Kidney (tissue), 14 donors: ENCODE results near the gene HIGD1A. TPM values are rescaled to one million over a fixed set of nuclear protein-coding genes. Genes with fewer than 3 reads are reported as not detected.

Source experiments
- DNase-seq, 5 donors: peaks; one replicate each; pipeline ENCODE4 v3.0.0-alpha.2; 2013 to 2020
- FAIRE-seq: peaks from 2 replicates; lab custom pipeline; 2012; peaks lifted over from hg19 to GRCh38; lab: Jason Lieb, UNC
- H3K27ac ChIP-seq, 2 donors: one replicate each; pipeline ENCODE4 v1.7.0; 2013; ENCODE audit warnings: low read depth in 2 of 2, low read length in 2 of 2, inconsistent platforms in 1 of 2
- H3K27me3 ChIP-seq: one replicate; pipeline ENCODE4 v1.7.1; 2013; ENCODE audit warnings: low read length, inconsistent platforms; ENCODE audit not compliant: control insufficient read depth, insufficient read depth
- H3K36me3 ChIP-seq, 3 donors: one replicate each; pipeline versions ENCODE4 v1.7.0 to v1.7.1; 2013; ENCODE audit warnings: low read length in 3 of 3, control low read depth in 1 of 3, inconsistent platforms in 1 of 3; ENCODE audit not compliant: insufficient read depth in 3 of 3, control insufficient read depth in 2 of 3
- H3K4me1 ChIP-seq, 3 donors: one replicate each; pipeline versions ENCODE4 v1.7.0 to v1.7.1; 2013; ENCODE audit warnings: low read length in 3 of 3, inconsistent platforms in 1 of 3, low read depth in 1 of 3; ENCODE audit not compliant: control insufficient read depth in 2 of 3, insufficient read depth in 2 of 3
- H3K4me3 ChIP-seq, 3 donors: one replicate each; pipeline versions ENCODE4 v1.7.0 to v1.8.1; 2013; ENCODE audit warnings: low read length in 3 of 3, control low read depth in 1 of 3, inconsistent platforms in 1 of 3
- H3K9ac ChIP-seq, 3 donors: one replicate each; pipeline versions ENCODE4 v1.7.0 to v1.7.1; 2013; ENCODE audit warnings: low read length in 3 of 3, control low read depth in 1 of 3, inconsistent platforms in 1 of 3
- H3K9me3 ChIP-seq, 3 donors: one replicate each; pipeline versions ENCODE4 v1.7.0 to v1.7.1; 2013; ENCODE audit warnings: low read length in 3 of 3, control low read depth in 1 of 3, inconsistent platforms in 1 of 3; ENCODE audit not compliant: control insufficient read depth in 2 of 3, insufficient read depth in 1 of 3
- CTCF ChIP-seq: IDR thresholded peaks from 3 replicates; pipeline ENCODE4 v1.5.1; 2012; ENCODE audit warnings: mild to moderate bottlenecking, moderate library complexity, borderline replicate concordance; ENCODE audit not compliant: insufficient read depth; ENCODE audit errors: extremely low read depth
- intact Hi-C: fragments of 100-400 bp; cut with DNase I; formaldehyde crosslinking; loops from one replicate; pipeline ENCODE4 v1.11.1; 2022
- polyA plus RNA-seq: library from polyadenylated mRNA; stranded (reverse); fragments of 350-450 nt; fragmentation: Illumina TruSeq; extraction: RNeasy Lipid Tissue Mini Kit (QIAGEN cat#74804); gene quantifications from one replicate; pipeline ENCODE4 v1.2.3, GENCODE V29; 2014; ENCODE audit warnings: low read depth, low replicate concordance; ENCODE audit not compliant: insufficient read depth
- total RNA-seq: library from RNA; stranded (reverse); fragmentation: NEBNext Ultra II Directional; extraction: Animal tissue kit (Norgen Biotek cat#: 25700); gene quantifications from one replicate; pipeline ENCODE4 v1.2.1, GENCODE V29; 2021
- donor health status: control.
- donor health status: control.
- donor health status: control.
- donor health status: control.
- donor health status: control.
- donor health status: DM: yes; HTN: yes; CAD: no.
- donor health status: Normal renal cell carcinoma (clear cell type).

HIGD1A gene
- total and polyA plus RNA-seq, 2 donors from 2014 or later: 207 to 283 TPM

DNA sequence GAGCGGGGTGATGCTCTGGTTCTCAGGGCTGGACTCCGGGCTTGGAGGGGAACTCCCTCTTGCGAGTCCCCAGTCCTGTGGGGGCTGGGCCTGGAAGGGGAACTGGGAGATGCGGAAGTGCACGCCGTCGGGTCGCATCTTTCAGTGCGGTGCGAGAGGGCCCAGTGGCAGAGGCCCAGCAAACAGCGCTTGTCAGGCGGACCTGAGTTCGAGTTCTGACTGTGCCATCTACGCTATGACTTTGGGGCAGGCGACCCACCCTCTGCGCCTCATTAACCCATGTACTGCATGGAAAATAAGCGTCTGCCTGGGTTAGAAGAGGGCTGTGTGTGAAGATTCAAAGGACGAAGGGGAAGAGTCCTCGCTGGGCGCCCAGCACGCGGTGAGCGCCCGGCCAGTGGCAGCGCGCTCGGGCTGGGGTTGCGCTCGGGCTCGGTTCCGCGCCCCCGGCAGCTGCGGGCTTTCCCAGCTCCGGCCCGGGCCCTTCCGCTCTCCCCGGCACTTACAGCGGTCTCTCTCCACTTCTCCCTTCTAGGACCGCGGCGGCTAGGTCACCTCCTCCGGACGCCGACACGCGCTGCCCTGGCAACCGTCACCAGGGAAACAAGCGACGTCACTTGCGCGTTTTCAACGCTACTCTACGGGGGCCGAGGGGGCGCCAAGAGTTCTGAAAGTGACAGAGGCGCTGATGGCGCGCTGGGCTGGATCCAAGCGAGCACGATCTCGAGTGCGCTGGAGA, 31.5 kb downstream of the HIGD1A start, which contains the start of gene CCDC13:
CCDC13 (minus strand) TSS at position 584 of the 739 bp plus-strand sequence. CDS start 14,908 bp downstream, outside the sequence.
- FAIRE-seq (peak; percentile 81), DNase-seq (peak; percentile 96 to 99 (median 97))
- peaks cover 0 to 4% (median 4%) of the 10 kb centered on the region in 3 donors for H3K4me1 ChIP-seq
- intact Hi-C loops: no loop called here
- TF ChIP-seq CTCF: no peak
- H3K36me3 ChIP-seq: no peaks in the 10 kb centered on the region
- no peaks in the 10 kb centered on the region for H3K27me3 ChIP-seq
- no peaks in the 10 kb centered on the region for H3K9me3 ChIP-seq
- peak within 1 kb of the TSS; percentile 65 to 73 (median 69) for H3K9ac ChIP-seq
- peak within 1 kb of the TSS; percentile 47 to 53 for H3K27ac ChIP-seq
- H3K4me3 ChIP-seq: peak within 1 kb of the TSS; percentile 69 to 85 (median 79)

DNA sequence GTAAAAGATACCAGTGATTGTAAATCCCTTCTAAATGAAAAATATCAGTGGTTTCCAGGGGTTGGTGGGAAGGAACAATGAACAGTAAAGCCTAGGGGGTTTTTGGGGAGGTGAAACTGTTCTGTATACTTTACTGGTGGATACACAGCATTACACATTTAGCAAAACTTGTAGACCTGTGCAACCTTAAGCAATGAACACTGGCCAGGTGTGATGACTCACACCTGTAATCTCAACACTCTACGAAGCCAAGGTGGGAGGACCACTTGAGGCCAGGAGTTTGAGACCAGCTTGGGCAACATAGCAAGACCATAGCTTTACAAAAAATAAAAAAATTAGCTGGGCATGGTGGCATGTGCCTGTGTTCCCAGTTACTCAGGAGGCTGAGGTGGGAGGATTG, 33.0 kb downstream of the HIGD1A start:
- Histone ChIP-seq H3K27me3 (no peaks in the 10 kb centered on the region), H3K9me3 (no peaks in the 10 kb centered on the region), H3K36me3 (no peaks in the 10 kb centered on the region), H3K27ac (no peak overlapping the region), H3K4me1 (peaks cover 0 to 4% (median 4%) of the 10 kb centered on the region in 3 donors), H3K9ac (no peak overlapping the region), H3K4me3 (no peak overlapping the region)
- DNase-seq (no peak), FAIRE-seq (no peak)
- no peak for TF ChIP-seq CTCF
- intact Hi-C loops: no loop called here

- FAIRE-seq (no peak), DNase-seq (no peak)
- Histone ChIP-seq H3K4me3 (no peak overlapping the region), H3K36me3 (no peaks in the 10 kb centered on the region), H3K27ac (no peak overlapping the region), H3K27me3 (no peaks in the 10 kb centered on the region), H3K9ac (no peak overlapping the region), H3K9me3 (no peaks in the 10 kb centered on the region), H3K4me1 (peaks cover 0 to 4% (median 4%) of the 10 kb centered on the region in 3 donors)
- intact Hi-C loops: no loop called here
- no peak for TF ChIP-seq CTCF
Observed at GRCh38 chr3:42769477-42770131, 34.7 kb downstream of the HIGD1A start.
